ENCODE measurements around the gene UCKL1. TPM values are rescaled to one million over a fixed set of nuclear protein-coding genes. Genes with fewer than 3 reads are reported as not detected.
A peak's percentile ranks its signal among the peaks of the same experiment; 100 is the strongest.

UCKL1 gene
- polyA plus RNA-seq, 3 donors = 10.9 to 65.8 (median 14.5) TPM

- peaks cover 42 to 50% of the 10 kb centered on the region in 2 donors for H3K4me1 ChIP-seq (ENCODE audit: control insufficient read depth in 1 of 2, insufficient read depth in 2 of 2, low read length in 2 of 2)
Observed at GRCh38 chr20:63942969-63943807, 13.0 kb downstream of the UCKL1 start.

More at GRCh38 chr20:63942969-63943807, 13.0 kb downstream of the UCKL1 start:
- Histone ChIP-seq H3K27me3 (ENCODE audit: control insufficient read depth in 2 of 2, insufficient read depth in 2 of 2, low read length in 2 of 2) (no peaks in the 10 kb centered on the region), H2AFZ (ENCODE audit: insufficient read depth, low read depth, low read length, poor library complexity, severe bottlenecking) (no peak overlapping the region), H4K20me1 (ENCODE audit: insufficient read depth, low read length) (peaks cover 99% of the 10 kb centered on the region), H3K36me3 (replicated peaks in 1 of 2; ENCODE audit: control insufficient read depth in 1 of 2, insufficient read depth in 2 of 2, low read length in 2 of 2) (peaks cover 45 to 55% of the 10 kb centered on the region in 2 donors), H3K9ac (ENCODE audit: insufficient read depth, low read length, poor library complexity, severe bottlenecking) (no peak overlapping the region), H3K79me2 (ENCODE audit: insufficient read depth, low read length) (peaks cover 75% of the 10 kb centered on the region), H3K4me3 (replicated peaks in 1 of 3; ENCODE audit: low read depth in 2 of 3, low read length in 3 of 3) (no peak overlapping the region), H3K27ac (ENCODE audit: low read depth in 1 of 2, low read length in 2 of 2) (peak overlapping the region; percentile 24 to 47), H3K9me3 (replicated peaks in 1 of 2; ENCODE audit: control insufficient read depth in 1 of 2, insufficient read depth in 1 of 2, low read length in 2 of 2) (no peaks in the 10 kb centered on the region), H3K4me2 (replicated peaks; ENCODE audit: extremely low read depth, low read length, poor library complexity, severe bottlenecking) (peak overlapping the region; percentile 45)
- Mint-ChIP-seq H3K27ac (peak overlapping the region in 4 of 7 donors; percentile 32 to 91 (median 70)), H3K9me3 (peaks cover 0 to 2% (median 0%) of the 10 kb centered on the region in 7 donors), H3K4me1 (peaks cover 33% of the 10 kb centered on the region), H3K4me3 (no peak overlapping the region), H3K36me3 (peaks cover 18 to 37% of the 10 kb centered on the region in 2 donors), H3K27me3 (ENCODE audit: low read depth in 3 of 3) (peaks cover 0 to under 1% (median 0%) of the 10 kb centered on the region in 3 donors)
- no peak for TF ChIP-seq CTCF (IDR thresholded peaks at IDR 0.05)
- DNase-seq = no peak
- intact Hi-C loops (cut with micrococcal nuclease) = loop anchor here (5.0 kb wide), 2 partner anchors 36 to 301 kb away; no protein-coding TSS in a partner anchor
- 86% methylated on average over 12 of the region's 19 CpGs for WGBS (ENCODE audit: insufficient coverage)
